OCI-LY1 (cell line): Measurements from ENCODE around the gene RAPGEFL1.

Experiments used
- CTCF ChIP-seq: fragments of 200-600 bp; sonication (generic), shearing (Covaris generic); IDR thresholded peaks from 2 replicates; pipeline ENCODE4 v1.5.1; 2017; ENCODE audit warnings: mild to moderate bottlenecking, antibody characterized with exemption, low read length, moderate library complexity, mixed read lengths
- EZH2 ChIP-seq: fragments of 200-600 bp; sonication (generic), shearing (Covaris generic); IDR thresholded peaks from 2 replicates; pipeline ENCODE4 v1.8.0; 2017; ENCODE audit warnings: borderline replicate concordance, mixed run types, mild to moderate bottlenecking, antibody characterized with exemption, low read length, moderate library complexity, mixed read lengths

- no peak for TF ChIP-seq EZH2
- TF ChIP-seq CTCF = no peak
These were observed 65.5 kb downstream of the RAPGEFL1 start for GRCh38 chr17:40242774-40243173.
